Astrocyte (in vitro differentiated cells and primary cell): ENCODE data around the gene GSTA3. TPM values are rescaled to one million over a fixed set of nuclear protein-coding genes. Genes with fewer than 3 reads are reported as not detected.

Source experiments
- DNase-seq: peaks from one replicate; pipeline ENCODE4 v3.0.0-alpha.2; 2010; ENCODE audit warnings: low read depth
- FAIRE-seq: peaks from 2 replicates; lab custom pipeline; 2011; peaks lifted over from hg19 to GRCh38; lab: Jason Lieb, UNC
- H2AFZ ChIP-seq: 2 replicates; pipeline ENCODE4 v1.6.0; 2012; ENCODE audit warnings: low read depth, low read length, inconsistent platforms
- H3K27ac ChIP-seq: 2 replicates; pipeline ENCODE4 v1.5.1; 2011; ENCODE audit warnings: low read depth, low read length, inconsistent platforms
- H3K27me3 ChIP-seq: 2 replicates; pipeline ENCODE4 v1.6.0; 2011; ENCODE audit warnings: low read length, inconsistent platforms; ENCODE audit not compliant: insufficient read depth
- H3K36me3 ChIP-seq: 2 replicates; pipeline ENCODE4 v1.5.1; 2011; ENCODE audit warnings: low read length, inconsistent platforms; ENCODE audit not compliant: insufficient read depth
- H3K4me1 ChIP-seq: 2 replicates; pipeline ENCODE4 v1.5.1; 2011; ENCODE audit warnings: low read length, inconsistent platforms; ENCODE audit not compliant: insufficient read depth
- H3K4me2 ChIP-seq: 2 replicates; pipeline ENCODE4 v1.6.0; 2012; ENCODE audit warnings: low read length, inconsistent platforms
- H3K4me3 ChIP-seq: 2 replicates; pipeline ENCODE4 v1.5.1; 2011; ENCODE audit warnings: low read depth, mild to moderate bottlenecking, low read length, inconsistent platforms; ENCODE audit not compliant: insufficient read depth
- H3K79me2 ChIP-seq: 2 replicates; pipeline ENCODE4 v1.6.0; 2012; ENCODE audit warnings: mild to moderate bottlenecking, low read length, inconsistent platforms; ENCODE audit not compliant: insufficient read depth
- H3K9ac ChIP-seq: 2 replicates; pipeline ENCODE4 v1.6.0; 2012; ENCODE audit warnings: mild to moderate bottlenecking, low read length, inconsistent platforms
- H3K9me3 ChIP-seq: 2 replicates; pipeline ENCODE4 v1.5.1; 2012; ENCODE audit warnings: low read depth, mild to moderate bottlenecking, low read length, inconsistent platforms; ENCODE audit not compliant: insufficient read depth
- H4K20me1 ChIP-seq: 2 replicates; pipeline ENCODE4 v1.6.0; 2012; ENCODE audit warnings: low read length, inconsistent platforms; ENCODE audit not compliant: insufficient read depth
- H3K27ac Mint-ChIP-seq: one replicate; pipeline ENCODE4 v1.8.0; 2021; ENCODE audit warnings: mild to moderate bottlenecking, mixed read lengths; ENCODE audit not compliant: unreplicated experiment
- H3K27me3 Mint-ChIP-seq: one replicate; pipeline ENCODE4 v1.8.0; 2021; ENCODE audit warnings: low read depth, mixed read lengths; ENCODE audit not compliant: unreplicated experiment
- H3K36me3 Mint-ChIP-seq: one replicate; pipeline ENCODE4 v1.8.0; 2021; ENCODE audit warnings: low read depth, mixed read lengths; ENCODE audit not compliant: unreplicated experiment
- H3K4me1 Mint-ChIP-seq: one replicate; pipeline ENCODE4 v1.8.0; 2021; ENCODE audit warnings: low read depth, mixed read lengths; ENCODE audit not compliant: unreplicated experiment
- H3K4me3 Mint-ChIP-seq: one replicate; pipeline ENCODE4 v1.8.0; 2021; ENCODE audit warnings: mild to moderate bottlenecking, moderate library complexity, mixed read lengths; ENCODE audit not compliant: unreplicated experiment
- H3K9me3 Mint-ChIP-seq: one replicate; pipeline ENCODE4 v1.8.0; 2021; ENCODE audit warnings: mild to moderate bottlenecking, mixed read lengths; ENCODE audit not compliant: unreplicated experiment
- CTCF ChIP-seq: IDR thresholded peaks from 2 replicates; pipeline ENCODE4 v1.5.1; 2011; ENCODE audit warnings: low read depth, mild to moderate bottlenecking, inconsistent platforms, low read length, moderate library complexity; ENCODE audit not compliant: insufficient read depth
- EZH2 ChIP-seq: IDR thresholded peaks from 2 replicates; pipeline ENCODE4 v1.6.1; 2012; ENCODE audit warnings: mild to moderate bottlenecking, low read length, inconsistent platforms; ENCODE audit not compliant: insufficient read depth
- total RNA-seq: library from RNA; stranded (reverse); gene quantifications from 2 replicates; pipeline ENCODE4 v1.2.1, GENCODE V29; 2021

GSTA3 gene
- total RNA-seq, 1 donor from 2014 or later, result not detected

GRCh38 chr6:52887910-52888524, 21.5 kb downstream of the GSTA3 start:
- Histone ChIP-seq H3K4me1 (no peaks in the 10 kb centered on the region), H3K9me3 (no peaks in the 10 kb centered on the region), H4K20me1 (no peaks in the 10 kb centered on the region), H3K36me3 (no peaks in the 10 kb centered on the region), H3K4me2 (no peak overlapping the region), H2AFZ (no peak overlapping the region), H3K79me2 (no peaks in the 10 kb centered on the region), H3K27ac (no peak overlapping the region), H3K4me3 (no peak overlapping the region), H3K27me3 (peaks cover 2% of the 10 kb centered on the region), H3K9ac (no peak overlapping the region)
- peaks cover 8% of the 10 kb centered on the region for H3K27me3 Mint-ChIP-seq
- no peak overlapping the region for H3K4me3 Mint-ChIP-seq
- FAIRE-seq (no peak), DNase-seq (peak; percentile 56)
- H3K4me1 Mint-ChIP-seq, result peaks cover 12% of the 10 kb centered on the region
- TF ChIP-seq EZH2, result no peak
- no peak for TF ChIP-seq CTCF
- H3K27ac Mint-ChIP-seq, result peak overlapping the region; percentile 9
- H3K9me3 Mint-ChIP-seq, result peaks cover 2% of the 10 kb centered on the region
- H3K36me3 Mint-ChIP-seq, result peaks cover 3% of the 10 kb centered on the region

GRCh38 chr6:52881996-52882841, 27.3 kb downstream of the GSTA3 start:
- peak; percentile 42 for DNase-seq
- no peak overlapping the region for H3K27ac Mint-ChIP-seq

More at GRCh38 chr6:52881996-52882841, 27.3 kb downstream of the GSTA3 start:
- peak overlapping the region; percentile 64 for H3K4me3 ChIP-seq
- peaks cover 12% of the 10 kb centered on the region for H3K4me1 ChIP-seq
- no peak overlapping the region for H3K27ac ChIP-seq
- peak overlapping the region; percentile 88 for H3K4me2 ChIP-seq
- FAIRE-seq, result peak; percentile 84
- H3K4me1 Mint-ChIP-seq, result peaks cover 16% of the 10 kb centered on the region
- no peaks in the 10 kb centered on the region for H4K20me1 ChIP-seq
- H3K27me3 ChIP-seq, result no peaks in the 10 kb centered on the region
- H3K4me3 Mint-ChIP-seq, result no peak overlapping the region
- peak overlapping the region; percentile 78 for H3K9ac ChIP-seq
- no peaks in the 10 kb centered on the region for H3K79me2 ChIP-seq
- H2AFZ ChIP-seq, result peak overlapping the region; percentile 96
- TF ChIP-seq EZH2 (no peak), CTCF (peak; percentile 83)
- no peaks in the 10 kb centered on the region for H3K36me3 ChIP-seq
- no peaks in the 10 kb centered on the region for H3K9me3 Mint-ChIP-seq
- H3K27me3 Mint-ChIP-seq, result peaks cover 5% of the 10 kb centered on the region
- H3K9me3 ChIP-seq, result no peaks in the 10 kb centered on the region
- H3K36me3 Mint-ChIP-seq, result peaks cover 1% of the 10 kb centered on the region
